ENCODE measurements around the gene RUNX2.

Gene RUNX2

DNA sequence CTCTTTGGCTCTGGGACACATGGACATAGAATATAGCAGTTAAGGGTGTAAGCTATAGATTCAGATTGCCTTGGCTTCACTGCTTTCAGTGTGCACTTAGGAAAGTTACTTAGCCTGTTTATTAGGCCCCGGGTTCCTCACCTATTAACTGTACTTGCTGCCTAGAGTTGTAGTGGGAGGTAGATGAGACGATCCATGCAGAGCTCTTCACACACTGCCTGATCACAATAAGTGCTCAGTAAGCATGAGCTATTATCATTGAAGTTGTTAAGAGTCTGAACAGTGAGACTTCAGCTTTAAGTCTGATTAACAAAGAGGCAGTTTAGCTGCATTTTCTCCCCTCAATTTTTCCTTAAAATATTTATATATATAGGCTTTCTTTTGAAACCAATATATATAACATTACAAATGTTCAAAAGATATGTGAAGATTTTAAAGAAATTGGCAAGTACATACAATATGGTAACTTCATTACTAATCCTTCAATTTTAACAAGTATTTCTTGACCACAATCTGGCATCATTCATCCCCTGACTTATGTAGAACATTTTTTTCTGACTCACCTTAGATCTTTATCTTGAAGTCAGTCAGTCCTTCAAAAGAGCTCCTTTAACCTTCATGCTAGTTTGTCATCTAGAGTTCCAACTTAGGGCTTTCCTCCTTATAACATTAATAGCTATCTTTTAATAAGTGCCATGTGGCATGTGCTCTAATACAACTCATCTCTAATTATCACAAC, 70.1 kb downstream of the RUNX2 start:
- no peaks in the 10 kb centered on the region for H3K79me2 ChIP-seq (ENCODE audit: insufficient read depth, low read length)
- no peak overlapping the region for H3K9ac ChIP-seq (ENCODE audit: low read length)
- no peaks in the 10 kb centered on the region for H3K9me2 ChIP-seq (ENCODE audit: low read depth, low read length)
- no peaks in the 10 kb centered on the region; the same call in 1 of the 2 replicates for H3F3A ChIP-seq (ENCODE audit: insufficient read depth, low read length)
- H4K20me1 ChIP-seq (ENCODE audit: insufficient read depth, low read length) = no peaks in the 10 kb centered on the region
- no peak overlapping the region for H3K4me3 ChIP-seq (ENCODE audit: low read depth, low read length, poor library complexity, severe bottlenecking)
- H3K4me1 ChIP-seq (ENCODE audit: insufficient read depth, low read length, severe bottlenecking) = no peaks in the 10 kb centered on the region
- TF ChIP-seq, protein P1, sequence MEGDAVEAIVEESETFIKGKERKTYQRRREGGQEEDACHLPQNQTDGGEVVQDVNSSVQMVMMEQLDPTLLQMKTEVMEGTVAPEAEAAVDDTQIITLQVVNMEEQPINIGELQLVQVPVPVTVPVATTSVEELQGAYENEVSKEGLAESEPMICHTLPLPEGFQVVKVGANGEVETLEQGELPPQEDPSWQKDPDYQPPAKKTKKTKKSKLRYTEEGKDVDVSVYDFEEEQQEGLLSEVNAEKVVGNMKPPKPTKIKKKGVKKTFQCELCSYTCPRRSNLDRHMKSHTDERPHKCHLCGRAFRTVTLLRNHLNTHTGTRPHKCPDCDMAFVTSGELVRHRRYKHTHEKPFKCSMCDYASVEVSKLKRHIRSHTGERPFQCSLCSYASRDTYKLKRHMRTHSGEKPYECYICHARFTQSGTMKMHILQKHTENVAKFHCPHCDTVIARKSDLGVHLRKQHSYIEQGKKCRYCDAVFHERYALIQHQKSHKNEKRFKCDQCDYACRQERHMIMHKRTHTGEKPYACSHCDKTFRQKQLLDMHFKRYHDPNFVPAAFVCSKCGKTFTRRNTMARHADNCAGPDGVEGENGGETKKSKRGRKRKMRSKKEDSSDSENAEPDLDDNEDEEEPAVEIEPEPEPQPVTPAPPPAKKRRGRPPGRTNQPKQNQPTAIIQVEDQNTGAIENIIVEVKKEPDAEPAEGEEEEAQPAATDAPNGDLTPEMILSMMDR (IDR thresholded peaks at IDR 0.05; ENCODE audit: low read length) = no peak
- no peak for TF ChIP-seq EZH2 (IDR thresholded peaks at IDR 0.05; ENCODE audit: borderline replicate concordance, low read length)
- no peak overlapping the region for H2AFZ ChIP-seq (ENCODE audit: low read length)
- no peak overlapping the region for H3K4me2 ChIP-seq (ENCODE audit: low read length)
- H3K9me3 ChIP-seq (ENCODE audit: low read length) = no peaks in the 10 kb centered on the region
- H3K27ac ChIP-seq (ENCODE audit: low read depth, low read length, poor library complexity, severe bottlenecking) = no peak overlapping the region
- no peaks in the 10 kb centered on the region for H3K36me3 ChIP-seq (ENCODE audit: insufficient read depth, low read length)
- 0 out of 2 replicates have a peak, but pooled peaks cover 4% of the 10 kb centered on the region for H3K27me3 ChIP-seq (ENCODE audit: insufficient read depth, low read length)

DNA sequence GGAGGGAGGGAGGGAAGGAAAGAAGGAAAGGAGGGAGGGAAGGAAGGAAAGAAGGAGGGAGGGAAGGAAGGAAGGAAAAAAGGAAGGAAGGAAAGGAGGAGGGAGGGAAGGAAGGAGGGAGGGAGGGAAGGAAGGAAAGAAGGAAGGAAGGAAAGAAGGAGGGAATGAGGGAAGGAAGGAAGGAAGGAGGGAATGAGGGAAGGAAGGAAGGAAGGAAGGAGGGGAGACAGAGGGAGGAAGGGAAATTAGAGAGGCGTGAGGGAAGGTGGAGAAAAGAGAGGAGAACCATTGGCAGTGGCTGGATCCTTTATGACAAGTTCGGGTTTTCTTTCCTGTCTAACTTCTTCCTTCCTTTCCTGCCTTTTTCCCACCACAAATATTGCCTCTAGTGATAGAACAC, 71.9 kb downstream of the RUNX2 start:
- Histone ChIP-seq H4K20me1 (ENCODE audit: insufficient read depth, low read length) (no peaks in the 10 kb centered on the region), H3K79me2 (ENCODE audit: insufficient read depth, low read length) (no peaks in the 10 kb centered on the region), H3K4me1 (ENCODE audit: insufficient read depth, low read length, severe bottlenecking) (no peaks in the 10 kb centered on the region), H3K4me3 (ENCODE audit: low read depth, low read length, poor library complexity, severe bottlenecking) (no peak overlapping the region), H2AFZ (ENCODE audit: low read length) (no peak overlapping the region), H3K9me3 (ENCODE audit: low read length) (no peaks in the 10 kb centered on the region), H3K9me2 (ENCODE audit: low read depth, low read length) (no peaks in the 10 kb centered on the region), H3K4me2 (ENCODE audit: low read length) (no peak overlapping the region), H3K9ac (ENCODE audit: low read length) (no peak overlapping the region), H3F3A (ENCODE audit: insufficient read depth, low read length) (no peaks in the 10 kb centered on the region; the same call in 1 of the 2 replicates), H3K27ac (ENCODE audit: low read depth, low read length, poor library complexity, severe bottlenecking) (no peak overlapping the region), H3K36me3 (ENCODE audit: insufficient read depth, low read length) (no peaks in the 10 kb centered on the region), H3K27me3 (ENCODE audit: insufficient read depth, low read length) (0 out of 2 replicates have a peak, but pooled peaks cover 4% of the 10 kb centered on the region)
- TF ChIP-seq EZH2 (IDR thresholded peaks at IDR 0.05; ENCODE audit: borderline replicate concordance, low read length) = no peak
- TF ChIP-seq, protein P1 (IDR thresholded peaks at IDR 0.05; ENCODE audit: low read length) = no peak

DNA sequence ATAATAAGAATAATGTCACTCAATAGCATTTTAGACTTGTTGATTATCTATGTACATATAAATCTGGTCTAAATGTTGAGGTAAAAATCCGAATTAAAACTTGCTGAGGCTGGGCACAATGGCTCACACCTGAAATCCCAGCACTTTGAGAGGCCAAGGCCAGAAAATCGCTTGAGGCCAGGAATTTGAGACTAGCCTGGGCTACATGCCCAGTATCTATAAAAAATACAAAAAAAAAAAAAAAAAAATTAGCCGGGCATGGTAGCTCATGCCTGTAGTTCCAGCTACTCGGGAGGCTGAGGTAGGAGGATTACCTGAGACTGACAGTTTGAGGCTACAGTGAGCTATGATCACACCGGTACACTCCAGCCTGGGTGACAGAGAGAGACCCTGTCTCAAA, 83.8 kb downstream of the RUNX2 start:
- Histone ChIP-seq H3K9ac (ENCODE audit: low read length) (no peak overlapping the region), H3K27me3 (ENCODE audit: insufficient read depth, low read length) (no peaks in the 10 kb centered on the region), H3K9me2 (ENCODE audit: low read depth, low read length) (no peaks in the 10 kb centered on the region), H3K4me2 (ENCODE audit: low read length) (no peak overlapping the region), H3K4me1 (ENCODE audit: insufficient read depth, low read length, severe bottlenecking) (no peaks in the 10 kb centered on the region), H3K79me2 (ENCODE audit: insufficient read depth, low read length) (no peaks in the 10 kb centered on the region), H3K4me3 (ENCODE audit: low read depth, low read length, poor library complexity, severe bottlenecking) (no peak overlapping the region), H3K9me3 (ENCODE audit: low read length) (no peaks in the 10 kb centered on the region), H3F3A (ENCODE audit: insufficient read depth, low read length) (no peaks in the 10 kb centered on the region), H3K27ac (ENCODE audit: low read depth, low read length, poor library complexity, severe bottlenecking) (no peak overlapping the region), H3K36me3 (ENCODE audit: insufficient read depth, low read length) (no peaks in the 10 kb centered on the region), H4K20me1 (ENCODE audit: insufficient read depth, low read length) (no peaks in the 10 kb centered on the region), H2AFZ (ENCODE audit: low read length) (no peak overlapping the region)
- TF ChIP-seq, protein P1 (IDR thresholded peaks at IDR 0.05; ENCODE audit: low read length) = no peak
- TF ChIP-seq EZH2 (IDR thresholded peaks at IDR 0.05; ENCODE audit: borderline replicate concordance, low read length) = no peak

All from OCI-LY1 (cell line).